DOHH2 (cell line): ENCODE measurements around the gene NAP1L5.

Source experiments
- EZH2phosphoT487 ChIP-seq: fragments of 200-600 bp; sonication (generic); IDR thresholded peaks from 2 replicates; pipeline ENCODE4 v1.6.1; 2017; ENCODE audit warnings: borderline replicate concordance, mild to moderate bottlenecking, antibody characterized with exemption, low read length, moderate library complexity, mixed read lengths
- TF ChIP-seq, protein P1 (sequence below): fragments of 200-600 bp; sonication (generic); IDR thresholded peaks from one replicate; pipeline ENCODE4 v1.5.1; 2014; ENCODE audit warnings: antibody characterized with exemption, mild to moderate bottlenecking, low read depth, low read length; ENCODE audit not compliant: poor library complexity, severe bottlenecking

- TF ChIP-seq, protein P1, sequence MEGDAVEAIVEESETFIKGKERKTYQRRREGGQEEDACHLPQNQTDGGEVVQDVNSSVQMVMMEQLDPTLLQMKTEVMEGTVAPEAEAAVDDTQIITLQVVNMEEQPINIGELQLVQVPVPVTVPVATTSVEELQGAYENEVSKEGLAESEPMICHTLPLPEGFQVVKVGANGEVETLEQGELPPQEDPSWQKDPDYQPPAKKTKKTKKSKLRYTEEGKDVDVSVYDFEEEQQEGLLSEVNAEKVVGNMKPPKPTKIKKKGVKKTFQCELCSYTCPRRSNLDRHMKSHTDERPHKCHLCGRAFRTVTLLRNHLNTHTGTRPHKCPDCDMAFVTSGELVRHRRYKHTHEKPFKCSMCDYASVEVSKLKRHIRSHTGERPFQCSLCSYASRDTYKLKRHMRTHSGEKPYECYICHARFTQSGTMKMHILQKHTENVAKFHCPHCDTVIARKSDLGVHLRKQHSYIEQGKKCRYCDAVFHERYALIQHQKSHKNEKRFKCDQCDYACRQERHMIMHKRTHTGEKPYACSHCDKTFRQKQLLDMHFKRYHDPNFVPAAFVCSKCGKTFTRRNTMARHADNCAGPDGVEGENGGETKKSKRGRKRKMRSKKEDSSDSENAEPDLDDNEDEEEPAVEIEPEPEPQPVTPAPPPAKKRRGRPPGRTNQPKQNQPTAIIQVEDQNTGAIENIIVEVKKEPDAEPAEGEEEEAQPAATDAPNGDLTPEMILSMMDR: no peak
- no peak for TF ChIP-seq EZH2phosphoT487
Observed at GRCh38 chr4:88661739-88662138, 35.9 kb downstream of the NAP1L5 start.
